Vagina (tissue), 2 donors: ENCODE measurements around the gene TRAPPC13. TPM values are rescaled to one million over a fixed set of nuclear protein-coding genes. Genes with fewer than 3 reads are reported as not detected.

ENCODE experiments used
- DNase-seq, 2 donors: peaks; one replicate each; pipeline ENCODE4 v3.0.0-alpha.2; 2017; ENCODE audit errors: extremely low spot score in 2 of 2
- H3K27ac ChIP-seq: fragments of 200-600 bp; sonication (generic); one replicate; pipeline ENCODE4 v1.5.1; 2019
- H3K27me3 ChIP-seq: fragments of 200-600 bp; sonication (generic); one replicate; pipeline ENCODE4 v1.5.1; 2019
- H3K36me3 ChIP-seq, 2 donors: fragments of 200-600 bp; sonication (generic); one replicate each; pipeline ENCODE4 v1.5.1; 2017 to 2019
- H3K4me1 ChIP-seq: fragments of 200-600 bp; sonication (generic); one replicate; pipeline ENCODE4 v1.5.1; 2019
- H3K4me3 ChIP-seq, 2 donors: fragments of 200-600 bp; sonication (generic); 1 replicate in 1 of 2; 2 replicates in 1 of 2; pipeline ENCODE4 v1.5.1; 2016 to 2019
- H3K9me3 ChIP-seq: fragments of 200-600 bp; sonication (generic); one replicate; pipeline ENCODE4 v1.5.1; 2019
- CTCF ChIP-seq, 3 experiments: fragments of 450-650 bp in 2 of 3; fragments of 200-600 bp in 1 of 3; sonication (generic) in 1 of 3; IDR thresholded peaks; one replicate each; pipeline ENCODE4 v1.5.1; 2017 to 2019; ENCODE audit warnings: antibody characterized with exemption in 3 of 3, mild to moderate bottlenecking in 2 of 3, moderate library complexity in 2 of 3
- POLR2A ChIP-seq, 2 donors: fragments of 450-650 bp; IDR thresholded peaks; one replicate each; pipeline ENCODE4 v1.6.1; 2017; ENCODE audit warnings: antibody characterized with exemption in 2 of 2, mild to moderate bottlenecking in 2 of 2, moderate library complexity in 2 of 2
- POLR2AphosphoS5 ChIP-seq, 2 donors: sonication (generic); formaldehyde crosslinking; IDR thresholded peaks; one replicate each; pipeline ENCODE4 v1.9.0; 2017; ENCODE audit warnings: antibody characterized with exemption in 2 of 2, mild to moderate bottlenecking in 2 of 2, low read depth in 1 of 2; ENCODE audit not compliant: insufficient read depth in 1 of 2
- intact Hi-C: fragments of 100-400 bp; cut with DNase I; formaldehyde crosslinking; loops from one replicate; pipeline ENCODE4 v1.15.1; 2023
- total RNA-seq: library from RNA; depleted of rRNA; stranded (reverse); fragments of >200 nt; gene quantifications from one replicate; pipeline ENCODE4 v1.2.3, GENCODE V29; 2016

TRAPPC13 gene
- total RNA-seq, 1 donor from 2014 or later = 11.0 TPM

DNA sequence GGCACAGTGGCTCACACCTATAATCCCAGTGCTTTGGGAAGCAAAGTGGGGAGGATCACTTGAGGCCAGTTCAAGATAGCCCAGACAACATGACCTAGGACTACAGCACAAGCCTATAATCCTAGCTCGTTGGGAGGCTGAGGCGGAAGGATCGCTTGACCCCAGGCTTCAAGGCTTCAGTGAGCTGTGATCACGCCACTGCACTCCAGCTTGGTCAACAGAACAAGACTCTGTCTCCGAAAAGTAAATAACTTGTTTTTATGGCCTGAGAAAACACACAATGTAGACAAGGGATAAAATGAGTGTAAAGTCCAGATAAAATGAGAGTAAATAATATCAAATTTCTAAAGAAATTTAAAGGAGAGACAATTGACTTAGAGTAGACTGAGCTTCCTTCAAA, 26.3 kb downstream of the TRAPPC13 start:
- Histone ChIP-seq H3K27ac (no peak overlapping the region), H3K27me3 (no peaks in the 10 kb centered on the region), H3K4me1 (no peaks in the 10 kb centered on the region), H3K9me3 (no peaks in the 10 kb centered on the region), H3K4me3 (no peak overlapping the region), H3K36me3 (peaks cover 0 to 8% of the 10 kb centered on the region in 2 donors)
- DNase-seq = no peak
- intact Hi-C loops = no loop called here
- TF ChIP-seq POLR2AphosphoS5 (IDR thresholded peaks at IDR 0.05; ENCODE audit: insufficient read depth in 1 of 2, low read depth in 1 of 2) (no peak), CTCF (IDR thresholded peaks at IDR 0.05) (no peak), POLR2A (IDR thresholded peaks at IDR 0.05) (no peak)

DNA sequence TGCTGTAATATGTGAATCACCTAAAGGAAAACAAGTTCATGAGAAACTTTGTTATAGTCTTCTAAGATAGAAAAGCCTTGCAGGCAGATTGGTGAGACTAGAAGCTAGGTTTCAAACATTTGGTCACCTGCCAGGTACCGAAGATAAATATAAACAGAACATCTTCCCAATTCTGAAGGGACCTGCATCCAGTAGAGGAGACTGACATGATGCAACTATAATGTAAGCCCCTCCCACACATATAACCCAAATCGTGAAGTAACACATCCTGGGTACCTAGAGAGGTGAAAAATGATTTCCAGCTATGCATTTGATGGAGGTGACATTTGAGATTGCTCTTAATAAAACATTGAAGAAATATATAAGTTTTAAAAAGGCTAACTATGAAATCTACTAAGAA, 29.9 kb downstream of the TRAPPC13 start:
- H3K4me1 ChIP-seq = no peaks in the 10 kb centered on the region
- H3K9me3 ChIP-seq = no peaks in the 10 kb centered on the region
- no peak overlapping the region for H3K4me3 ChIP-seq
- TF ChIP-seq CTCF (IDR thresholded peaks at IDR 0.05) (no peak), POLR2A (IDR thresholded peaks at IDR 0.05) (no peak), POLR2AphosphoS5 (IDR thresholded peaks at IDR 0.05; ENCODE audit: insufficient read depth in 1 of 2, low read depth in 1 of 2) (no peak)
- H3K36me3 ChIP-seq = peaks cover 0 to 17% of the 10 kb centered on the region in 2 donors
- no peaks in the 10 kb centered on the region for H3K27me3 ChIP-seq
- no peak overlapping the region for H3K27ac ChIP-seq
- DNase-seq = no peak
- intact Hi-C loops = no loop called here

- no peak for DNase-seq
- intact Hi-C loops = no loop called here
- H3K36me3 ChIP-seq = peaks cover 0 to 17% of the 10 kb centered on the region in 2 donors
Measured at GRCh38 chr5:65663804-65664521, 39.1 kb downstream of the TRAPPC13 start.

DNA sequence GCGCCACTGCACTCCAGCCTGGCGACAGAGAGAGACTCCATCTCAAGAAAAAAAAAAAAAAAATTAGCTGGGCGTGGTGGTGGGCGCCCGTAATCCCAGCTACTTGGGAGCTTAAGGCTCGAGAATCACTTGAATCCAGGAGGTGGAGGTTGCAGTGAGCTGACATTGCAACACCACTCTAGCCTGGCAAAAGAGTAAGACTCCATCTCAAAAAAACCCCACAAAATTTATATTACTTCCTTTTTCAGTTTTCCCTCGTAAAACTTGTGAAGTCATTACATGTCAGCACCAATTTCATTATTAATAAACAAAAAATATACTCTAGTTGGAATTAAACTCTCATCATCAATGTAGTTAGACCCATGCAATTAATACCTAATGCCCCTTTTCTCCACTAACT, 43.9 kb downstream of the TRAPPC13 start:
- no peaks in the 10 kb centered on the region for H3K4me1 ChIP-seq

More at GRCh38 chr5:65663804-65664521, 39.1 kb downstream of the TRAPPC13 start:
- H3K27me3 ChIP-seq = no peaks in the 10 kb centered on the region
- no peak for TF ChIP-seq POLR2A (IDR thresholded peaks at IDR 0.05)
- TF ChIP-seq POLR2AphosphoS5 (IDR thresholded peaks at IDR 0.05; ENCODE audit: insufficient read depth in 1 of 2, low read depth in 1 of 2) = no peak
- TF ChIP-seq CTCF (IDR thresholded peaks at IDR 0.05) = peak in 1 of 3 experiments; percentile 15
- no peak overlapping the region for H3K27ac ChIP-seq
- H3K9me3 ChIP-seq = no peaks in the 10 kb centered on the region
- no peaks in the 10 kb centered on the region for H3K4me1 ChIP-seq
- H3K4me3 ChIP-seq = no peak overlapping the region

More for the DNA sequence above, 43.9 kb downstream of the TRAPPC13 start:
- Histone ChIP-seq H3K27me3 (no peaks in the 10 kb centered on the region), H3K9me3 (no peaks in the 10 kb centered on the region), H3K27ac (no peak overlapping the region), H3K36me3 (peaks cover 0 to 33% of the 10 kb centered on the region in 2 donors), H3K4me3 (no peak overlapping the region)
- intact Hi-C loops = no loop called here
- DNase-seq = no peak
- TF ChIP-seq CTCF (IDR thresholded peaks at IDR 0.05) = no peak
- no peak for TF ChIP-seq POLR2AphosphoS5 (IDR thresholded peaks at IDR 0.05; ENCODE audit: insufficient read depth in 1 of 2, low read depth in 1 of 2)
- TF ChIP-seq POLR2A (IDR thresholded peaks at IDR 0.05) = no peak
